IMR-90 (cell line): ENCODE results near the gene CYP46A1. TPM values are rescaled to one million over a fixed set of nuclear protein-coding genes. Genes with fewer than 3 reads are reported as not detected.

ENCODE experiments used
- ATAC-seq: fragments of 200-7000 bp; cut with Tn5 transposase; 2 replicates; pipeline ENCODE4 v1.9.1; 2020; ENCODE audit warnings: low read depth, mild to moderate bottlenecking, moderate library complexity
- BruUV-seq: library from RNA; stranded (reverse); fragments of 400-500 nt; replicated peaks from 2 replicates; lab custom pipeline; 2021; lab: Mats Ljungman, UMichigan
- CTCF ChIA-PET: fragments of 300-600 bp; formaldehyde crosslinking; extraction: SDS; loops from one replicate; lab custom pipeline; 2021; ENCODE audit warnings: antibody characterized with exemption; lab: Yijun Ruan, JAX
- POLR2A ChIA-PET: fragments of 300-600 bp; sonication (Branson Sonifier 250); formaldehyde crosslinking; loops from one replicate; lab custom pipeline; 2022; ENCODE audit warnings: antibody characterized with exemption; ENCODE audit not compliant: unreplicated experiment; lab: Charles Lee
- DNase-seq: peaks from one replicate; pipeline ENCODE4 v3.0.0; 2013
- H2AFZ ChIP-seq: replicated peaks from 2 replicates; pipeline ENCODE3; 2013; ENCODE audit warnings: low read length, mild to moderate bottlenecking; ENCODE audit not compliant: poor library complexity
- H2AK5ac ChIP-seq: 2 replicates; pipeline ENCODE4 v1.6.1; 2013; ENCODE audit warnings: low read depth, low read length, inconsistent platforms
- H2AK9ac ChIP-seq: replicated peaks from 2 replicates; pipeline ENCODE3; 2013; ENCODE audit warnings: mild to moderate bottlenecking, low read depth, low read length, moderate library complexity; ENCODE audit not compliant: poor library complexity
- H2BK120ac ChIP-seq: 2 replicates; pipeline ENCODE4 v1.6.1; 2013; ENCODE audit warnings: low read depth, low read length, inconsistent platforms
- H2BK15ac ChIP-seq: 3 replicates; pipeline ENCODE4 v1.6.1; 2013; ENCODE audit warnings: low read depth, low read length, inconsistent platforms
- H2BK20ac ChIP-seq: 2 replicates; pipeline ENCODE4 v1.6.1; 2013; ENCODE audit warnings: low read depth, mild to moderate bottlenecking, inconsistent platforms, low read length, moderate library complexity
- H2BK5ac ChIP-seq: 2 replicates; pipeline ENCODE4 v1.6.1; 2013; ENCODE audit warnings: mild to moderate bottlenecking, low read depth, low read length, inconsistent platforms; ENCODE audit not compliant: poor library complexity, severe bottlenecking
- H3K14ac ChIP-seq: replicated peaks from 2 replicates; pipeline ENCODE4 v1.6.1; 2013; ENCODE audit warnings: low read depth, low read length, inconsistent platforms
- H3K18ac ChIP-seq: 2 replicates; pipeline ENCODE4 v1.6.1; 2013; ENCODE audit warnings: low read depth, low read length, control low read depth
- H3K23ac ChIP-seq: 2 replicates; pipeline ENCODE4 v1.6.1; 2013; ENCODE audit warnings: low read depth, low read length, inconsistent platforms
- H3K27ac ChIP-seq: 2 replicates; pipeline ENCODE4 v1.5.1; 2013; ENCODE audit warnings: mild to moderate bottlenecking, control low read depth, low read length; ENCODE audit not compliant: insufficient read depth
- H3K27me3 ChIP-seq: 2 replicates; pipeline ENCODE4 v1.6.1; 2013; ENCODE audit warnings: low read length; ENCODE audit not compliant: control insufficient read depth, insufficient read depth
- H3K36me3 ChIP-seq: 2 replicates; pipeline ENCODE4 v1.6.1; 2013; ENCODE audit warnings: low read length, mixed read lengths; ENCODE audit not compliant: control insufficient read depth, insufficient read depth
- H3K4ac ChIP-seq: 2 replicates; pipeline ENCODE4 v1.6.1; 2013; ENCODE audit warnings: low read depth, low read length, inconsistent platforms
- H3K4me1 ChIP-seq: 2 replicates; pipeline ENCODE4 v1.6.1; 2013; ENCODE audit warnings: low read length, mixed read lengths; ENCODE audit not compliant: control insufficient read depth, insufficient read depth
- H3K4me2 ChIP-seq: 2 replicates; pipeline ENCODE4 v1.6.1; 2013; ENCODE audit warnings: low read depth, mild to moderate bottlenecking, control low read depth, low read length, moderate library complexity
- H3K4me3 ChIP-seq: 2 replicates; pipeline ENCODE4 v1.5.1; 2013; ENCODE audit warnings: low read depth, mild to moderate bottlenecking, control low read depth, low read length, moderate library complexity; ENCODE audit not compliant: insufficient read depth
- H3K56ac ChIP-seq: 2 replicates; pipeline ENCODE4 v1.6.1; 2013; ENCODE audit warnings: low read length, inconsistent platforms; ENCODE audit not compliant: insufficient read depth; ENCODE audit errors: extremely low read depth
- H3K79me1 ChIP-seq, 2 experiments: 2 replicates each; pipeline ENCODE4 v1.6.1; 2013; ENCODE audit warnings: low read length in 2 of 2, inconsistent platforms in 1 of 2, low read depth in 1 of 2
- H3K9ac ChIP-seq: 2 replicates; pipeline ENCODE4 v1.6.1; 2013; ENCODE audit warnings: low read depth, low read length, control low read depth
- H3K9me1 ChIP-seq: 2 replicates; pipeline ENCODE4 v1.6.1; 2013; ENCODE audit warnings: low read length, inconsistent platforms; ENCODE audit not compliant: insufficient read depth
- H3K9me3 ChIP-seq: 2 replicates; pipeline ENCODE4 v1.6.1; 2013; ENCODE audit warnings: low read length; ENCODE audit not compliant: control insufficient read depth, insufficient read depth
- H4K20me1 ChIP-seq: 2 replicates; pipeline ENCODE4 v1.6.1; 2013; ENCODE audit warnings: low read length, inconsistent platforms; ENCODE audit not compliant: insufficient read depth
- H4K5ac ChIP-seq: 2 replicates; pipeline ENCODE4 v1.6.1; 2013; ENCODE audit warnings: mild to moderate bottlenecking, low read depth, low read length, control low read depth
- H4K8ac ChIP-seq, 2 experiments: 2 replicates each; pipeline ENCODE4 v1.6.1; 2013; ENCODE audit warnings: low read depth in 2 of 2, low read length in 2 of 2, control low read depth in 1 of 2, inconsistent platforms in 1 of 2
- H4K91ac ChIP-seq: 2 replicates; pipeline ENCODE4 v1.6.1; 2013; ENCODE audit warnings: low read depth, low read length, inconsistent platforms; ENCODE audit not compliant: insufficient read depth
- BHLHE40 ChIP-seq: fragments of 150-350 bp; IDR thresholded peaks from 2 replicates; pipeline ENCODE4 v1.6.1; 2016; ENCODE audit warnings: mild to moderate bottlenecking, low read depth, low read length
- CEBPB ChIP-seq: IDR thresholded peaks from 2 replicates; pipeline ENCODE4 v1.6.1; 2012; ENCODE audit warnings: low read depth, low read length, improper control_type of control experiment
- CHD1 ChIP-seq: IDR thresholded peaks from 2 replicates; pipeline ENCODE4 v1.6.1; 2012; ENCODE audit warnings: low read depth, low read length, improper control_type of control experiment
- FOS ChIP-seq: fragments of 150-350 bp; IDR thresholded peaks from 2 replicates; pipeline ENCODE4 v1.6.1; 2016; ENCODE audit warnings: low read depth, low read length
- MAZ ChIP-seq: IDR thresholded peaks from 2 replicates; pipeline ENCODE4 v1.6.1; 2012; ENCODE audit warnings: low read depth, mild to moderate bottlenecking, low read length, improper control_type of control experiment, moderate library complexity, borderline replicate concordance
- MXI1 ChIP-seq: IDR thresholded peaks from 2 replicates; pipeline ENCODE4 v1.6.1; 2012; ENCODE audit warnings: low read depth, mild to moderate bottlenecking, low read length, moderate library complexity, borderline replicate concordance
- NFE2L2 ChIP-seq: fragments of 150-350 bp; IDR thresholded peaks from 2 replicates; pipeline ENCODE4 v1.6.1; 2016; ENCODE audit warnings: low read depth, mild to moderate bottlenecking, low read length
- POLR2A ChIP-seq: IDR thresholded peaks from 2 replicates; pipeline ENCODE4 v1.6.1; 2012; ENCODE audit warnings: mild to moderate bottlenecking, low read depth, low read length
- RAD21 ChIP-seq: IDR thresholded peaks from 2 replicates; pipeline ENCODE4 v1.6.1; 2012; ENCODE audit warnings: low read length, improper control_type of control experiment
- SMC3 ChIP-seq: fragments of 150-350 bp; IDR thresholded peaks from 2 replicates; pipeline ENCODE4 v1.6.1; 2016; ENCODE audit warnings: low read depth, mild to moderate bottlenecking, antibody characterized with exemption, low read length, moderate library complexity
- USF2 ChIP-seq: fragments of 150-350 bp; IDR thresholded peaks from 2 replicates; pipeline ENCODE4 v1.6.1; 2017; ENCODE audit warnings: mild to moderate bottlenecking, antibody characterized with exemption, low read length, low read depth
- WGBS, 2 experiments: methylation state at CpG; one replicate each; pipeline versions ENCODE4 v1.1.5 to v1.1.7; 2013; ENCODE audit warnings: missing lambda C conversion rate in 2 of 2; ENCODE audit not compliant: insufficient read length in 1 of 2; ENCODE audit errors: extremely low coverage in 2 of 2; 5-methylcytosine and 5-hydroxymethylcytosine counted together
- dilution Hi-C: fragments of 300-500 bp; cut with HindIII; formaldehyde crosslinking; loops from one replicate; pipeline ENCODE4 v1.14.3; 2018; ENCODE audit warnings: low sequenced_read_pairs; ENCODE audit not compliant: unreplicated experiment
- in situ Hi-C: fragments of 300-500 bp; cut with MboI; formaldehyde crosslinking; loops from 3 replicates; pipeline ENCODE4 v1.14.3; 2019; ENCODE audit warnings: low sequenced_read_pairs, inconsistent platforms, mixed read lengths
- intact Hi-C: fragments of 100-400 bp; cut with micrococcal nuclease; formaldehyde crosslinking; loops from 2 replicates; pipeline ENCODE4 v1.10.0; 2022
- polyA plus RNA-seq, 3 experiments: library from polyadenylated mRNA; depleted of rRNA; stranded (reverse); fragments of >200 nt; gene quantifications; 2 replicates each; pipeline ENCODE4 v1.2.3, GENCODE V29; 2012; ENCODE audit warnings: low replicate concordance in 1 of 3
- total RNA-seq: library from RNA; depleted of rRNA; stranded (reverse); fragments of >200 nt; gene quantifications from 2 replicates; pipeline ENCODE4 v1.2.3, GENCODE V29; 2012

The CYP46A1 gene
- total and polyA plus RNA-seq, 2 of the 4 experiments (the other 2 are of a cell fraction) = 0.18 to 0.31 TPM

GRCh38 chr14:99759546-99759925, 75.4 kb downstream of the CYP46A1 start:
- H3K4me2 ChIP-seq = no peak overlapping the region
- dilution Hi-C loops (no loop called here), intact Hi-C loops (no loop called here), in situ Hi-C loops (no loop called here)
- peak overlapping the region; percentile 15 for H2AFZ ChIP-seq
- CTCF ChIA-PET = no interaction called here
- 0 out of 2 replicates have a peak overlapping the region, but pooled peaks have one; percentile 61 for H4K91ac ChIP-seq
- H3K36me3 ChIP-seq = no peaks in the 10 kb centered on the region
- no peak overlapping the region; the same call in 1 of the 2 replicates for H3K27ac ChIP-seq
- peak overlapping the region; percentile 2 for H2AK9ac ChIP-seq
- H2BK20ac ChIP-seq = peak overlapping the region; percentile 50
- H4K20me1 ChIP-seq = peaks cover 4% of the 10 kb centered on the region; the same call in 1 of the 2 replicates
- no TSS peak for BruUV-seq
- peak overlapping the region; percentile 34 for H3K18ac ChIP-seq
- TF ChIP-seq MXI1 (no peak), RAD21 (no peak), POLR2A (no peak), USF2 (no peak), FOS (no peak), BHLHE40 (no peak), CEBPB (no peak), NFE2L2 (no peak), SMC3 (no peak), MAZ (no peak), CHD1 (no peak)
- H3K4me3 ChIP-seq = no peak overlapping the region
- no peak for DNase-seq
- H2AK5ac ChIP-seq = peak overlapping the region; percentile 86
- no peak overlapping the region for H3K23ac ChIP-seq
- H3K9me1 ChIP-seq = peaks cover 19% of the 10 kb centered on the region
- peak overlapping the region; percentile 8 for H2BK5ac ChIP-seq
- no peaks in the 10 kb centered on the region for H3K27me3 ChIP-seq
- H3K79me1 ChIP-seq = peaks cover 0 to 7% of the 10 kb centered on the region in 2 experiments; a peak in 2 of 4 replicates
- POLR2A ChIA-PET = interaction anchor here (0.6 kb wide), 1 partner anchor 23 kb away, joined by 7 read pairs; no protein-coding TSS in a partner anchor
- no peak for ATAC-seq
- H3K56ac ChIP-seq = no peak overlapping the region
- H3K4me1 ChIP-seq = peaks cover 40% of the 10 kb centered on the region
- 91% methylated on average over 4 of the region's 9 CpGs; no CpG with 5 or more reads in 1 of the 2 experiments for WGBS, 2 experiments
- peak overlapping the region; percentile 32; the same call in 1 of the 3 replicates for H2BK15ac ChIP-seq
- peak overlapping the region; percentile 32 for H2BK120ac ChIP-seq
- peak overlapping the region; percentile 37 for H4K5ac ChIP-seq
- H3K14ac ChIP-seq = peak overlapping the region; percentile 24
- H3K4ac ChIP-seq = peak overlapping the region; percentile 66
- peak overlapping the region; percentile 11 to 56; a peak in 1 of 4 replicates for H4K8ac ChIP-seq
- no peaks in the 10 kb centered on the region for H3K9me3 ChIP-seq
- no peak overlapping the region for H3K9ac ChIP-seq
